ENCODE measurements around the gene HRCT1. TPM values are rescaled to one million over a fixed set of nuclear protein-coding genes. Genes with fewer than 3 reads are reported as not detected.

Gene HRCT1
- polyA plus RNA-seq, 3 donors: not detected

- H3K4me3 ChIP-seq (replicated peaks in 1 of 3; ENCODE audit: low read depth in 2 of 3, low read length in 3 of 3): no peak overlapping the region
- no peaks in the 10 kb centered on the region for H4K20me1 ChIP-seq (ENCODE audit: insufficient read depth, low read length)
- H3K4me3 Mint-ChIP-seq: no peak overlapping the region
- H3K36me3 ChIP-seq (replicated peaks in 1 of 2; ENCODE audit: control insufficient read depth in 1 of 2, insufficient read depth in 2 of 2, low read length in 2 of 2): no peaks in the 10 kb centered on the region
- peaks cover 15% of the 10 kb centered on the region for H3K4me1 Mint-ChIP-seq
- H3K79me2 ChIP-seq (ENCODE audit: insufficient read depth, low read length): no peaks in the 10 kb centered on the region
- H3K9ac ChIP-seq (ENCODE audit: insufficient read depth, low read length, poor library complexity, severe bottlenecking): no peak overlapping the region
- peaks cover 6 to 7% of the 10 kb centered on the region in 2 donors for H3K4me1 ChIP-seq (ENCODE audit: control insufficient read depth in 1 of 2, insufficient read depth in 2 of 2, low read length in 2 of 2)
- no peak for DNase-seq
- H3K27me3 Mint-ChIP-seq (ENCODE audit: low read depth in 3 of 3): no peaks in the 10 kb centered on the region
- intact Hi-C loops (cut with micrococcal nuclease): no loop called here
- no peaks in the 10 kb centered on the region for H3K27me3 ChIP-seq (ENCODE audit: control insufficient read depth in 2 of 2, insufficient read depth in 2 of 2, low read length in 2 of 2)
- H3K27ac Mint-ChIP-seq: peak overlapping the region in 1 of 7 donors; percentile 14
- TF ChIP-seq CTCF (IDR thresholded peaks at IDR 0.05): no peak
- H3K27ac ChIP-seq (ENCODE audit: low read depth in 1 of 2, low read length in 2 of 2): no peak overlapping the region
- no CpG with 5 or more reads among the region's 1 CpG for WGBS (ENCODE audit: insufficient coverage)
- H3K9me3 ChIP-seq (replicated peaks in 1 of 2; ENCODE audit: control insufficient read depth in 1 of 2, insufficient read depth in 1 of 2, low read length in 2 of 2): no peaks in the 10 kb centered on the region
- no peaks in the 10 kb centered on the region for H3K9me3 Mint-ChIP-seq
- H3K36me3 Mint-ChIP-seq: no peaks in the 10 kb centered on the region
- H2AFZ ChIP-seq (ENCODE audit: insufficient read depth, low read depth, low read length, poor library complexity, severe bottlenecking): peak overlapping the region; percentile 37
- H3K4me2 ChIP-seq (replicated peaks; ENCODE audit: extremely low read depth, low read length, poor library complexity, severe bottlenecking): no peak overlapping the region
Measured at GRCh38 chr9:35923598-35923926, 17.6 kb downstream of the HRCT1 start.

GRCh38 chr9:35923927-35924763, 18.1 kb downstream of the HRCT1 start:
- no peak for DNase-seq
- no peak overlapping the region for H3K27ac ChIP-seq (ENCODE audit: low read depth in 1 of 2, low read length in 2 of 2)
- no peak overlapping the region for H3K4me2 ChIP-seq (replicated peaks; ENCODE audit: extremely low read depth, low read length, poor library complexity, severe bottlenecking)
- H3K9me3 ChIP-seq (replicated peaks in 1 of 2; ENCODE audit: control insufficient read depth in 1 of 2, insufficient read depth in 1 of 2, low read length in 2 of 2): no peaks in the 10 kb centered on the region
- no peaks in the 10 kb centered on the region for H3K36me3 ChIP-seq (replicated peaks in 1 of 2; ENCODE audit: control insufficient read depth in 1 of 2, insufficient read depth in 2 of 2, low read length in 2 of 2)
- no peaks in the 10 kb centered on the region for H4K20me1 ChIP-seq (ENCODE audit: insufficient read depth, low read length)
- H2AFZ ChIP-seq (ENCODE audit: insufficient read depth, low read depth, low read length, poor library complexity, severe bottlenecking): peak overlapping the region; percentile 37
- Mint-ChIP-seq H3K9me3 (no peaks in the 10 kb centered on the region), H3K36me3 (no peaks in the 10 kb centered on the region), H3K27ac (peak overlapping the region in 1 of 7 donors; percentile 14), H3K27me3 (ENCODE audit: low read depth in 3 of 3) (no peaks in the 10 kb centered on the region), H3K4me1 (peaks cover 15% of the 10 kb centered on the region), H3K4me3 (no peak overlapping the region)
- intact Hi-C loops (cut with micrococcal nuclease): no loop called here
- H3K4me1 ChIP-seq (ENCODE audit: control insufficient read depth in 1 of 2, insufficient read depth in 2 of 2, low read length in 2 of 2): peaks cover 6 to 7% of the 10 kb centered on the region in 2 donors
- H3K79me2 ChIP-seq (ENCODE audit: insufficient read depth, low read length): no peaks in the 10 kb centered on the region
- 73% methylated on average over 8 of the region's 9 CpGs for WGBS (ENCODE audit: insufficient coverage)
- H3K4me3 ChIP-seq (replicated peaks in 1 of 3; ENCODE audit: low read depth in 2 of 3, low read length in 3 of 3): no peak overlapping the region
- TF ChIP-seq CTCF (IDR thresholded peaks at IDR 0.05): no peak
- no peak overlapping the region for H3K9ac ChIP-seq (ENCODE audit: insufficient read depth, low read length, poor library complexity, severe bottlenecking)
- no peaks in the 10 kb centered on the region for H3K27me3 ChIP-seq (ENCODE audit: control insufficient read depth in 2 of 2, insufficient read depth in 2 of 2, low read length in 2 of 2)

Data from CD14-positive monocyte (primary cell).